GM19452 (cell line): ENCODE measurements around the gene LRP1B.

Experiments
- ATAC-seq: cut with Tn5 transposase; IDR thresholded peaks from one replicate; pipeline ENCODE4 v1.9.1; 2021; ENCODE audit not compliant: unreplicated experiment

The LRP1B gene

DNA sequence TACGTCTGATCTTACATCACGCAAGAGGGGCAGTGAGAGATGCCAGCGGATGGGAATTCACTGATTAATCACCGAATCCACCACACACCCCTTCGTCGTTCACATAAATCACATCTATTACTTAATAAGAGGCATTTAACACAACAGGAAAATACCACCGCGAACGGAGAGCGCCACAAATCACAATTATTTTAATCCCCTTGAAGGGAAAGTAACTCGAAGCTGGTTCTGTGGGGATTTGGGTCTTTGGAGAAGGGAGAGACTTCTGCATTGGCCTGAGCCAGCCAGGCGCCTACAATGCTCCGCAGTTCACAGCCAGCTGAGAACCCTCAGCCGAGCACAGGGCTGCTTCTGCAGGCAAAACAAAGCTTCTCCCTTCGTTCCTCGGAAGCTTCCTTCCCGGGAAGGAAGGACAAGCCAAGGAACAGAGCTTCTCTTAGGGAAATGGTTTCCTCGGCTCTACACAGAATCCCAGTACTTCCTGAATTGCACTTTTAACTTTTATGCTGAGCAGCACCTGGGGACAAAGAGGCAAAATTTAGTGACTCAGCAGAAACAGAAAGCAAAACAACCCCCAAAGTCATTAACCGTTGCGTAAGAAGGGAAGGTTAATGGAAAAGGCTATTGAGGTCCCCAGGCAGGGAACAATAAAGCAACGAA is at the start of gene LRP1B:
Gene LRP1B, minus strand, starts transcription at position 7 of the 660 bp plus-strand sequence. CDS start 287 bp downstream, outside the sequence.
- no peak for ATAC-seq

DNA sequence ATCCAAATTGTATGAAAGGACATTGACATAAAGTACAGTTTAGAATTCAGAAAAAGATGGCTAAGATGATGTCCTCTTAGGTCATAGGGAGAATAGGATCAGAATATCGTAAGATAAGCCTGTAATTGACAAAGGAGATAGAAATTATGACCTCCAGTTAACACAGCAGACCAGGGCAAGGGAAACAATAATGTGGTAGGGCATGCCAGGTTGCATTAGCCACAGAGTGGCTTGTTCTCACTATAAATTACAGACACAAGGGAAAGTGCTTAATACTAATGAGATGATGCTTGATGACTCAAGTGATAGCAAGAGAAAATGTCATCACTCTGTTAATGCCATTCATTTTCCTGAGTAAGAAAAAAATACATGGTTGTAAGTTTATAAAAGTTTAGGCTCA is 48.9 kb upstream of the LRP1B start:
- ATAC-seq = no peak

DNA sequence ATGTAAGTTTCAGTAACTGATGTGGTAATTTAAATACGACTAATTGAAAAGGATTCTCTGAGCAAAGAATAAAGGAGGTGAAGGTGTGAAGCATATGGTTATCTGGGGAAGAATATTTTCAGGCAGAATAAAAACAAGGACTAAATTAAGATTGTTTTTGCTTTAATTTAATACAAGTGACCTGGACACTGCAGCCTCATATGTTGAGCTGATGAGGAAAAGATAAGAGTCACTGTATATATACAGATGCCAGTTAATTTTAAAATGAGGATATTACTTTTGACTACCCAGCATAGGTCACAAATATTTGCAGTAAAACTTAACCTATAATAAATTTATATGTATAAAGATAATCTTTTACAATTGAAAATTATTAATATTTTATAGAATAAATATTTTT is 47.8 kb upstream of the LRP1B start:
- no peak for ATAC-seq

DNA sequence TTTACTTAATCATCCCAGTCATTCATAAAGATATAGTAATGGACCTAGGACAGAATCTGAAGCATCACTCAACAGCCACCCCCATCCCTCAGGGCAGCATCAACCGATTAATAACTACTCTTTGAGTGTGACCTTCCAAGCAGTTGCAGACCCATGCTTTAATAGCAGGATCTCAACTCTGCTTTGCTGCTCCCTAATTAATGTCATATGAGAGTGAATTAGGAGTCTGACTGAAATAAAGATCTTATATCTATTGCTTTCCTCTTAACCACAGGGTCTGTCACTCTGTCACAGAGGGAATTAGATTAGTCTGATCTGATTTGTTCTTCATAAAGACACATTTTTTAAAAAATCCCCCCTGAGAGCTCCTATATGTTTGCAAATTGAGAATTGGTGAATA is 46.1 kb upstream of the LRP1B start:
- ATAC-seq = no peak

DNA sequence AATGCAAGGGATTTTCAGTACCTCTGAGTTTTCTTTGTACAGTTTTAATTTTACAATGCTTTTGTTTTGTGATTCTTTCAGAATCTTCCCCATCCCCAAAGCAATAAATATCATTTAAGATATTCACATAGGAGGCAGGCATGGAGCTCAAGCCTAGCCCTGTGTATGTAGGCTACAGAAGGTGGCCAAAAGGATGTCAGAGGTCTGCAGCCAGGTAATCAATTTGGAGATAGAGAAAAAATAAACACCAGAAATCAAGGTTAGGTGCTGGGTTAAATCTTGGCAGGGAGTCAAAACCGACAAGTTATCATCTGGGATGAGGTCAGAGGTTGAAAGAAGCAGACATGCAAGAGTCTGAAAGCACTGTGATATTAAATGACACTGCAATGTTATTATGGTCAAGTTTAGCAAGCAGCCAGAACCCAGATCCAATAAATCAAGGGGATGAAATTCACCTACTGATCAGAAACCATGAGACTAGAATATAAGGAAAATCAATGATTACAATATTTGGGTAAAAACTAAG is 45.1 kb upstream of the LRP1B start:
- no peak for ATAC-seq

DNA sequence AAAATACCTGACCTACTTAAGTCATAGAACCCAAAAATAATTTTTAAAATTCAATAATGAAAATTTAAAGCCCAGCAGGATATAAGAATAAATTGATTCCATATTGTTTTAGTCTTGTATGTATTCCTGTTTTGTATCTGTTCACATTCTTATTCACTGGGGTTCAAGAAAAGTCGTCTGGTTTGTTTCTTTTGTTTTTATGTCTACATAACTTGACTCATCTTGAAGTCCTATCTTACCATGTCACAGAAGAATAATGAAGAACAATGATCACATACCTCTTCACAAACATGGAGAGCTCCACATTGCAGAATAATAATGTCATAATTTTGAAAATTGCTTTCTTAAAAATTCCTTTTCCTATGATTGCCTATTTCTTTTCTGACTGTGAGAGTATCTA is 43.4 kb upstream of the LRP1B start:
- ATAC-seq = no peak

DNA sequence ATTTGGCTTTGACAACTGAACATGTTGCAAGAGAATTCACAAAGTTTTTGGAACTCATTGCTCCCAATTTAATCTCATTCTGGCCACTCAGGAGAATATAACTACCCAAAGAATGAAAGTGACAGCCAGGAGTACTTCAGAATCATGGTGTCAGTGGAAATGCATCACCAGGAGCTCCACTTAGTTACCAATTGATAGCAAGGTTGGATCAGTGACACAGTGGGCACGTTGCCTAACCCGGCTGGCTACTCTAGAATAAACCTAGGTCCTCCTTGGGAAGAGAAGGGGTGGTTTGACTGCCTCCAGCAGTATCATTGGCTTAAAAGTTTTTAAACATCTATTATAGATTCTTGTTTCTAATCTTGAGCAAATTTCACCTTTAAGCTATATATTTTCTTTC is 40.0 kb upstream of the LRP1B start:
- ATAC-seq = no peak

DNA sequence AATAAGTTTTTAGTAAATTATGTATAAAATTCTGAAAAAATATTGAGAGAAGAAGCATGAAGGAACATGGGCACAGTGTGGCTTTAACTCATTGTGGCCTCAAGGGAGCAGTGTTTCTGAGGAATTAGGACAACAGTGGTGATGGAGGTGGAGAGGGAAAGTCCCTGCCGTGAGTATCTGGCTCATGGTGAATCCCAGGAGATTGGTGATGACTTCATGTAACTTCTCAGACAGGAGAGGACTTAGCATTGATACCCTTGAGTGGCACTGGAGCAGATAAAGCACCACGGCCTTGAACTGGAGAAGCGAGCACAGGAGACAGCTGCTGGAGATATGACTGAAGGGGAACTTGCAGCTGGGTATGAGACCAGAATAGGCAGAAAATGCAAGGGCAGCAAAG is 35.0 kb upstream of the LRP1B start:
- peak; percentile 91 for ATAC-seq

DNA sequence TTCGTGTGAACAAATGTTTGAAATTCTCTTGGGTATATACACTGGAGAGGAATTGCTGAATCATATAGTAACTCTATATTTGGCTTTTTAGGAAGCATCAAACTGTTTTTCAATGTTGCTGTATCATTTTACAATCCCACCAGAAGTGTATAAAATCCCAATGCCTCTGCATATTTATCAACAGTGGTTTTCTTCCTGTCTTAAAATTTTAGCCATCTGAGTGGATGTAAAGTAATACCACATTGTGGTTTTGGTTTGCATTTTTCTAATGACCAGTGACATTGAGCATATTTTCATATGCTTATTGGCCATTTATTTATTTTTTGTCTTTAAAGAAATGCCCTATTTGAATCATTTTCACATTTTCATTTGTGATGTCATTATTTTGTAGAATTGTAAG is 22.8 kb upstream of the LRP1B start:
- ATAC-seq = no peak

DNA sequence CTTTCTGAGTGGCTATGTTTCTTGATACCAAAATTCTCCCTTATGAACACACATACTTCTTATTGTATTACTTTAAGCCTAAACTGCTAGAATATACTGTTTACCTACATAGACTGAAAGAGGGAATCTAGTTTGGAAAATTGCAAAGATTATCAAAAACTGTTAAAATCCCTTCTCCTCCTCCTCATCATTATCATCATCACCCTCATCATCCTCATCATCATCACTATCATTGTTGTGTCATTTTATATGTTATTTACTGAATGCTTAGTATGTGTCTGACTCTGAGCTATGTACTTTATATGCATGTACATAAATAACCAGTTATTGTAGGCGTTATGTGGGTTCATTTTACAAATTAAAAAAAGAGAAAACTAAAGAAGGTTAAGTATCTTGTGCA is 19.6 kb upstream of the LRP1B start:
- ATAC-seq = no peak

DNA sequence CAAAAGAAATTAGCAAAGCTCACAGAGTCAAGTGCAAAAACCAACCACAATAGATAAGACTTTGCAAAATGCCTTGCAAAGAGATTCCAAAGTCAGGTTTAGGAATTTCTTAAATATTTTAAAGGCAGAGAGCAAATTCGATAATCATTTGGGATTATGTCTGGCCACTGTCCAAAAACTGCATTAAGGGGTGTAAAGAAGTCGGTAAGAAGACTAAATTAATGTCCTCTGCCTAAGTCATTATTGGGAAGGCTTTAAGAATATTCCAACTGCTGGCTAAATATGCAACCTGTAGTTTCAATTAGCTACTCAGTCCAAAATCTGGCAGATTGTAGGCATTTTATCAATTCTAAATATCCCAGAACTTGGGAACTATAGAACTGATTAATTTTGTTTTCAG is 13.7 kb upstream of the LRP1B start:
- ATAC-seq = no peak

DNA sequence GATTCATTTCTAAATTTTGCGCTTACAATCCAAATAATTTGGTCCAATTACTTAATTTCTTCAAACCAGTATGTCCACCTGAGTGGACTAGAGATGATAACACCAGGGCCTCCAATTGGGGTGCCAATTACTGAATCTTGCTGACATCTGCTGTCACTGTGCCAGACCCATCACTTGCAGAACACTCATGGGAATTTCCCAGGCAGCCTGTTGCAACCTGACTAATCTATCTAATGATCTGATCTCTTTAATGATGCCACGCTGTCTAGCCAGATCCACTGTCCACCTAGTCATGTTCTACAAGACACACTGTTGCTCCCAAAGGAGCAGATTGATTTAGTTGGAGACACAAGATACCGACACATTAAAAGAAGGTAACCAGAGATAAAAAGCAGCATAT is 11.8 kb upstream of the LRP1B start:
- no peak for ATAC-seq

DNA sequence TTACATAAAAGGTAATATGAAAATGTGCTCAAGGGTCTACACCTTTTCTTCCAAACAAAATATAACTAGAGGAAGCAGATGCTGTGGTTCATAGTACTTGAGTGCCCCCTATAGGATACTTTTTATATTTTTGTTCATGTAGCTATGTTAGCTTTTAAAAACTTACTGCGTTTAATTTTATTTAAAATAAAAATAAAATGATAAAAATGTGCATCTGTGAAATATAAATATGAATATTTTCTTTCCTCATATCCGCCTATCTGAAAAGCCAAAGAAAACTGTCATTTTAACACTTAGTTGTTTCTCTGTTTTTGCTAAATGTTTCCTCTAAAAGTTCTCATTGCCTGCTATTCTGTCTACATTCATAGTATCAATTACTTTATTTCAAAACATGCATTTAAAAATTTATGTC is 9.6 kb upstream of the LRP1B start:
- ATAC-seq = no peak

DNA sequence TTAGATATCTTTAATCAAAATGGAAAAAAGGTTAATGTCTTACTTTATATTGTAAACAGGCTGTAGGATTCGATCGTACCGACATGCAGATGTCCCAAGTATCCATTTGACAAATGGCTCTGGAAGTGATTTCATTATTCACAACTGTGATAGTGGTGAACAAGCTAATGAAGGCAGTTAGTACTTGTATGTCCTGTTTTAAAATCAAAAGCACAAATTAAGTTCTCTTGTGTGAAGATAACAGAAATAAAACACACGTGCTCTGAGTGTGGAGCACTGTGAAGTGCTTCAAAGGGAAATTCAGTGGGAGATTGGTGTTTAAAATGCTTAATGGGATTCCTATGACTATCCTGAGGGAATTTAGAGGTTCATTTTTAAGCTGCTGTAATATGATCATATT is 8.6 kb upstream of the LRP1B start:
- ATAC-seq = no peak

DNA sequence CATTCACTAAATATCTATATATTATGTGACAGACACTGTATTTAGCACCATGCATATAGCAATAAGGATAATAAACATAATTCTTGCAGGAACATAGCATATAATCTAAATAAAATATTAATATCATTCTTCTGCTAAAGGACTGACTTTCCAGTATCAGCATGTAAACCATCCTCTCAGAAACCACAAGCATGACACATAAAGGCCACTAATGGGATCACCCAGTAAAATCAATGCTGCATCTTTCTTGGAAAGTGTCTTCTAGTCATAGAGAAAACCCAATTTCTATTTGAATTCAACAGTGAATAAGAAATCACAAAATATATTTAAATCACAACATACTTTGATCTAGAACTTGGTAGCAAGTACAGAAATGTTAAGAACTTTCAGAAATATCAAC is 5.8 kb upstream of the LRP1B start:
- no peak for ATAC-seq

DNA sequence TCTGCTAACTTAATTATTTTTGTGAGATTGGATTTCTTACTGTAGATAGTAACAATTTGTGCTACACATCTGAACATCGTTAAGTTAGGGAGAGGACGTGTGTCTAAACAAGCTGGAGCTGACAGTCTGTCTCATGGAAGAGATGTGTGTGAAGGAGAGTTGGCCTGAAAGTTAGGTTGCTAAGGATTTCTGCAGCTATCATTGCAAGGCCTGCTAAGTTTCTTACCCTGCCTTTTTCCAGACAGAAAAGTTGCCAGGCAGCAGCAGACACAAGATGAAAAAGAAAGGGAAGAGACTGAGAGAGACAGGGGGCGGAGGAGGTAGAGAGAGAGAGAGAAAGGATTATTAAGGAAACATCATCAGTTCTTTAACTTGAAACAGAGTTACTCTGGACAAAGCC is 4.1 kb upstream of the LRP1B start:
- ATAC-seq = no peak

DNA sequence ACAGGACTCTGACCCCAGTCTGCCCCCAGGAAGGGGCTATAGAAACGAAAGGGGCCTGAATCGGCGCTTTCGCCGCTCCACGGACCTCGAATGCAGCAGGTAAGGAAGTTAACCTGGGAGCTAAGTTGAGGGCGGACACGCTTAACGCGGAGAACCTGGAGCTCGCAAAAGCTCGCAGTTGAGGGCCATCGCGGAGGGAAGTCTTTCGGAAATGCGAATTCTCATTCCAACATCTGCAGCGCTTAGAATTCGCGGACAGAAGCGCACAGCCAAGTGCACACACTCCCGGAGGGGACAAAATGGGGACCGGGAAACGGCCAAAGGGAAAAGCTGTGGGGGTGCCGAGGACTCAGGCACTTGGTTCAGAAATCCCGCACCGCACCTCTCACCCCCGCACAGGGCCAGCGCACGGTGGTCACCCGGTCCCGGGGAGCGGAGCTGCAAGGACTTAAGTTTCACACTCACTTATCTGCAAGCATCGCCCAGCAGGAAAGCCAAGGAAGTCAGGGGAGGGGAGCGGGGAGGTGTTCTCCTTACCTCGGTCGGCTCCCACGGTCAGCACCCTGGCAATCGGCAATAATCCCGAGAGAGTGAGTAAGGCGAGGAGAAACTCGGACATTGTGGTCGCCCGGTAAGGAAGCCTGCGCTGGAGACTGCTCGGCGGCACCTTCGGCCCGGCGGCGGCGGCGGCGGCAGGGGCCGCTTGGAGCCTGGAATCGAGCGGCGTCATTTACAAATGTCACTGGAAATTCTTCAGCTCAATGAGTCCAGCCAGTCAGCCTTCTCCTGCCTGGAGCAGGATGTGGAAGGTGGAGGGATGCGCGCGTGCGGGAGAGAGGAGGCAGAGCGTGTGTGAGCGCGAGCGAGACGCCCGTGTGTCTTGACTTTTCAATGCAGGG is 456 bp downstream of the LRP1B start:
- no peak for ATAC-seq

DNA sequence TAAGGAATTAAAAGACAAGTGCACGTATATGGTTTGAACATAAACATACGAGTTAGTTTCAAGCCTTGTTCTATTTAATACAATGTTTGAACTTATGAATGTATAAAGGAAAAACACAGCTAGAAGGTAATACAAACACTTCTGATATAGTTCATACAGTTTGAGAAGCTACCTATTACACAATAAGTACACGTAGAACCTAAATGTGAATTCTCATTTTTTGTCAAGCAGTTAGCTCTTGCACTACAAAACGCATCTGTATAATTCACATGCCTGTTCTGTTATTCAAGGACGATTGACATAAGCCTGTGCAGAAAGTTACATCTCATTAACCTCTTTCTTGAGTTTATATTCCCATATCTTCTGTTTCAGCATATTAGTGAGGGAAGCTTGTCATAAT is 2.7 kb downstream of the LRP1B start:
- no peak for ATAC-seq

DNA sequence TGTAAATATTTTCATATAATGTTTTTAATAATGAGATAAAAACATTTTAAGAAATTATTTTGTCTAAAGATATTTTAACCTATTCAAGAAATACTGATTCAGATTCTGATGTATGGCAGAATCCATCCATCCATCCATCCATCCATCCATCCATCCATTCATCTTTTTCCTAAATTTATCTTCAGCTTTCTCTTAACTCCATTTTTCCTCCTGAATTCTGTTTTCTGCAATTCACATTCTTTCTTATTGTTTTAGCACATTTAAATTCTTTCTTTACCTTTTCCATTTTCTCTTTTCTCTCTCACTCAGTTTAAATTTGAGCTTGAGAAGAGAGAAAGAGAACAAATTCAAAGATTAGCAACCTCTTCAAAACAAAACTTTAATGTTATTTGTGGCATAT is 3.6 kb downstream of the LRP1B start:
- ATAC-seq = no peak

DNA sequence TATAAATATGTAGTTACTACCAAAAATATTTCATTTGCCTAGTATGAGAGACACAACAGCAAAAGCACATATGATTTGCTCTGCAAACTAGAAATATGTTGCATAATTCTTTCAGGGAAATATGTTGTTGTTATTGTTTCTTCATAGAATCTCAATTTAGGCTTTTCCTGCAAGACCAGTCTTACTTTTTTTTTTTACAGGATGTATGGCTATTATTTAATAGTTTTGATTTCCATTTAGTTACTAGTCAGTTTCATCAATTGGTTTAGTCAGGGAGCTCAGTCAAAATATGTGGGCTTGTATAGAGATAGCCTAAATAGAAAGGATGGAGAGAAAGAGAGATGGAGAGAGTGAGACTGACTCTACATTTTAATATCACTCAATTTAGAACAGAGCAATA is 6.1 kb downstream of the LRP1B start:
- ATAC-seq = no peak

DNA sequence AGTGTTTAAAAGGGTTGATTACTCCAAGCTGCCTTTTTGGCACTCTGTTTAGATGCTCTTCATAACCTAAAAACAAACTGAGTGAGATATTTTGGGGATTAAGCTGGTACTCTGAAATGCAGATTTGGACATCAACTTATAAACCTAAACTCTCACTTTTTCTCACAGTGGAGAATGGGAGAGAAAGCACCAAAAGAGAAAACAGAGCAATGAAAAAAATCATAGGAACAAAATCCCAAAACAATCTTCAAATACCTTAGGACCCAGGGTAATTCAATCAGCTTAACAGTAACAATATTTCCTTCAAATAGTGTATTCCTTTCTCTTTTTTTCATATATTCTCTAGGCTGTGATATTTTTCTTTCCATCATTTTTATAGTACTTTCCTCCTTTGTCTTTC is 11.5 kb downstream of the LRP1B start:
- no peak for ATAC-seq

DNA sequence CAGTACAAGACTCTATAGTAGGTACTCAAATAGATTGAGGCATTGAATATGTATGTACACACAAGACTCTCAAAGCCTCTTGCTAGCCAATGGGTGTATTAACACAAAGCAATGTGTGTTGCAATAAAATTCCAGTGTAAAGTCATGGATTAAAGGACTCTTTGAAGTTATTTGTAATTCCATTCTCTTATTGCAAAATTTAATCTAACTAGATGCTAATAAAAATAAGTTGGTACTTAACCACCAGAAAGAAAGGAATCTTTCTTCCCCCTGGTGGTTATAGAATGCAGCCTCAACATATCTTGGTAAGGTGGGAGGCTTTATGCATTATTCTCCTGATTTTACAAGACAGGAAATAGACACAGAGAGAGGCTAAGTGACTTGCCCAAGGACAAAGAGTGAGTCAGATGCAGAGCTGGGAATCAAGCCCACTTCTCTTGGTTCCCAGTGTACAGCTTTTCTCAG is 18.0 kb downstream of the LRP1B start:
- ATAC-seq = no peak
